ENCODE measurements around the gene C10orf71. TPM values are rescaled to one million over a fixed set of nuclear protein-coding genes. Genes with fewer than 3 reads are reported as not detected.

The C10orf71 gene
- total RNA-seq, 1 experiment from 2014 or later, result not detected

- H3K36me3 Mint-ChIP-seq (ENCODE audit: insufficient read depth, unreplicated experiment), result no peaks in the 10 kb centered on the region
- CTCF ChIA-PET, result no interaction called here
- peaks cover 76% of the 10 kb centered on the region for H3K27me3 Mint-ChIP-seq (ENCODE audit: unreplicated experiment)
- no peaks in the 10 kb centered on the region for H3K9me3 Mint-ChIP-seq (ENCODE audit: low read depth, unreplicated experiment)
- H3K4me3 Mint-ChIP-seq (ENCODE audit: low read depth, unreplicated experiment), result no peak overlapping the region
- no peak for TF ChIP-seq CTCF (IDR thresholded peaks at IDR 0.05; ENCODE audit: unreplicated experiment)
- DNase-seq, result no peak
- intact Hi-C loops (cut with micrococcal nuclease; ENCODE audit: unreplicated experiment), result no loop called here
- no peak overlapping the region for H3K27ac Mint-ChIP-seq (ENCODE audit: unreplicated experiment)
- no TSS peak for BruUV-seq (replicated peaks)
- H3K4me1 Mint-ChIP-seq (ENCODE audit: low read depth, unreplicated experiment), result no peaks in the 10 kb centered on the region
Observed at GRCh38 chr10:49335364-49335972, 36.5 kb downstream of the C10orf71 start.

- no peak overlapping the region for H3K27ac Mint-ChIP-seq (ENCODE audit: unreplicated experiment)
- no peak overlapping the region for H3K4me3 Mint-ChIP-seq (ENCODE audit: low read depth, unreplicated experiment)
- TF ChIP-seq CTCF (IDR thresholded peaks at IDR 0.05; ENCODE audit: unreplicated experiment), result no peak
- H3K36me3 Mint-ChIP-seq (ENCODE audit: insufficient read depth, unreplicated experiment), result no peaks in the 10 kb centered on the region
- H3K9me3 Mint-ChIP-seq (ENCODE audit: low read depth, unreplicated experiment), result no peaks in the 10 kb centered on the region
- intact Hi-C loops (cut with micrococcal nuclease; ENCODE audit: unreplicated experiment), result no loop called here
- BruUV-seq (replicated peaks), result no TSS peak
- CTCF ChIA-PET, result no interaction called here
- no peaks in the 10 kb centered on the region for H3K4me1 Mint-ChIP-seq (ENCODE audit: low read depth, unreplicated experiment)
- H3K27me3 Mint-ChIP-seq (ENCODE audit: unreplicated experiment), result peaks cover 78% of the 10 kb centered on the region
- DNase-seq, result no peak
Observed at GRCh38 chr10:49338604-49339003, 39.6 kb downstream of the C10orf71 start.

GRCh38 chr10:49344840-49345239 lies 45.9 kb downstream of the C10orf71 start:
- H3K9me3 Mint-ChIP-seq (ENCODE audit: low read depth, unreplicated experiment), result no peaks in the 10 kb centered on the region
- H3K4me3 Mint-ChIP-seq (ENCODE audit: low read depth, unreplicated experiment), result no peak overlapping the region
- H3K4me1 Mint-ChIP-seq (ENCODE audit: low read depth, unreplicated experiment), result no peaks in the 10 kb centered on the region
- CTCF ChIA-PET, result no interaction called here
- BruUV-seq (replicated peaks), result no TSS peak
- H3K36me3 Mint-ChIP-seq (ENCODE audit: insufficient read depth, unreplicated experiment), result no peaks in the 10 kb centered on the region
- DNase-seq, result no peak
- TF ChIP-seq CTCF (IDR thresholded peaks at IDR 0.05; ENCODE audit: unreplicated experiment), result no peak
- intact Hi-C loops (cut with micrococcal nuclease; ENCODE audit: unreplicated experiment), result no loop called here
- no peak overlapping the region for H3K27ac Mint-ChIP-seq (ENCODE audit: unreplicated experiment)
- peaks cover 82% of the 10 kb centered on the region for H3K27me3 Mint-ChIP-seq (ENCODE audit: unreplicated experiment)

GRCh38 chr10:49347342-49347741 lies 48.4 kb downstream of the C10orf71 start:
- Mint-ChIP-seq H3K27ac (ENCODE audit: unreplicated experiment) (no peak overlapping the region), H3K36me3 (ENCODE audit: insufficient read depth, unreplicated experiment) (no peaks in the 10 kb centered on the region), H3K9me3 (ENCODE audit: low read depth, unreplicated experiment) (no peaks in the 10 kb centered on the region), H3K27me3 (ENCODE audit: unreplicated experiment) (peaks cover 85% of the 10 kb centered on the region), H3K4me3 (ENCODE audit: low read depth, unreplicated experiment) (no peak overlapping the region), H3K4me1 (ENCODE audit: low read depth, unreplicated experiment) (no peaks in the 10 kb centered on the region)
- no peak for DNase-seq
- intact Hi-C loops (cut with micrococcal nuclease; ENCODE audit: unreplicated experiment), result no loop called here
- CTCF ChIA-PET, result no interaction called here
- BruUV-seq (replicated peaks), result no TSS peak
- no peak for TF ChIP-seq CTCF (IDR thresholded peaks at IDR 0.05; ENCODE audit: unreplicated experiment)
